K562 (cell line): ENCODE measurements around the gene PACSIN1. TPM values are rescaled to one million over a fixed set of nuclear protein-coding genes. Genes with fewer than 3 reads are reported as not detected.
A peak's percentile ranks its signal among the peaks of the same experiment; 100 is the strongest.

Experiments
- ATAC-seq: fragments of 200-7000 bp; cut with Tn5 transposase; 3 replicates; pipeline ENCODE4 v1.9.1; 2020; ENCODE audit warnings: moderate library complexity
- BruUV-seq: library from RNA; stranded (reverse); fragments of 400-500 nt; replicated peaks from 2 replicates; lab custom pipeline; 2021; lab: Mats Ljungman, UMichigan
- CTCF ChIA-PET: fragments of 300-600 bp; formaldehyde crosslinking; extraction: SDS; loops from one replicate; lab custom pipeline; 2021; ENCODE audit warnings: low intra/inter-chr PET ratio; lab: Yijun Ruan, JAX
- POLR2A ChIA-PET: fragments of 300-600, 350-650 bp; sonication (Branson Sonifier 250); formaldehyde crosslinking; extraction: SDS; loops from one replicate; lab custom pipeline; 2021; ENCODE audit warnings: antibody characterized with exemption, inconsistent platforms; lab: Yijun Ruan, JAX
- DNase-seq, 4 experiments: peaks; one replicate each; pipeline versions ENCODE4 v3.0.0 to v3.0.0-alpha.2; 2011 to 2018; ENCODE audit warnings: low spot score in 3 of 4, mixed read lengths in 3 of 4; ENCODE audit errors: extremely low read depth in 1 of 4
- FAIRE-seq: peaks from 2 replicates; lab custom pipeline; 2011; peaks lifted over from hg19 to GRCh38; lab: Jason Lieb, UNC
- H2AFZ ChIP-seq: 2 replicates; pipeline ENCODE4 v1.6.0; 2011; ENCODE audit warnings: low read depth, low read length, control low read depth, inconsistent platforms
- H3K27ac ChIP-seq: fragments of 200-600 bp; 3 replicates; pipeline ENCODE4 v1.8.0; 2011; ENCODE audit warnings: low read depth, mild to moderate bottlenecking, control low read depth, inconsistent platforms, low read length, moderate library complexity, mixed read lengths; ENCODE audit errors: extremely low read depth
- H3K27me3 ChIP-seq, 2 experiments: fragments of 300-600 bp in 1 of 2; 2 replicates in 1 of 2; 3 replicates in 1 of 2; pipeline versions ENCODE4 v1.6.0 to v1.8.0; 2011; ENCODE audit warnings: inconsistent platforms in 2 of 2, low read length in 2 of 2, mild to moderate bottlenecking in 1 of 2, mixed read lengths in 1 of 2, moderate library complexity in 1 of 2; ENCODE audit not compliant: control insufficient read depth in 2 of 2, insufficient read depth in 2 of 2
- H3K36me3 ChIP-seq: fragments of 300-600 bp; 3 replicates; pipeline ENCODE4 v1.8.0; 2011; ENCODE audit warnings: mild to moderate bottlenecking, low read length, inconsistent platforms; ENCODE audit not compliant: control insufficient read depth, insufficient read depth
- H3K4me1 ChIP-seq, 2 experiments: fragments of 200-600 bp in 1 of 2; replicated peaks in 1 of 2; 2 replicates in 1 of 2; 3 replicates in 1 of 2; pipeline versions ENCODE4 v1.5.1 to v1.8.0; 2011; ENCODE audit warnings: inconsistent platforms in 2 of 2, low read length in 2 of 2, mild to moderate bottlenecking in 1 of 2, mixed read lengths in 1 of 2, moderate library complexity in 1 of 2; ENCODE audit not compliant: control insufficient read depth in 2 of 2, insufficient read depth in 2 of 2
- H3K4me2 ChIP-seq: 2 replicates; pipeline ENCODE4 v1.6.1; 2011; ENCODE audit warnings: low read length, control low read depth, inconsistent platforms, mixed read lengths; ENCODE audit not compliant: insufficient read depth
- H3K4me3 ChIP-seq: fragments of 200-600 bp; sonication (generic), shearing (Covaris generic); 2 replicates; pipeline ENCODE4 v1.5.1; 2016; ENCODE audit warnings: control low read depth, inconsistent platforms
- H3K79me2 ChIP-seq: fragments of 200-600 bp; 3 replicates; pipeline ENCODE4 v1.8.0; 2011; ENCODE audit warnings: low read length, inconsistent platforms; ENCODE audit not compliant: control insufficient read depth, insufficient read depth
- H3K9ac ChIP-seq, 2 experiments: 2 replicates each; pipeline versions ENCODE4 v1.6.0 to v1.6.1; 2011; ENCODE audit warnings: low read depth in 2 of 2, low read length in 2 of 2, control low read depth in 1 of 2, inconsistent platforms in 1 of 2, mild to moderate bottlenecking in 1 of 2, mixed read lengths in 1 of 2; ENCODE audit not compliant: insufficient read depth in 1 of 2
- H3K9me1 ChIP-seq: one replicate; pipeline ENCODE4 v1.6.0; 2011; ENCODE audit warnings: inconsistent platforms, mild to moderate bottlenecking, low read length, moderate library complexity; ENCODE audit not compliant: control insufficient read depth, insufficient read depth
- H3K9me3 ChIP-seq: replicated peaks from 2 replicates; pipeline ENCODE4 v1.5.1; 2011; ENCODE audit warnings: low read depth, low read length, inconsistent platforms; ENCODE audit not compliant: control insufficient read depth, insufficient read depth
- H4K20me1 ChIP-seq: replicated peaks from 2 replicates; pipeline ENCODE4 v1.6.1; 2011; ENCODE audit warnings: low read length, inconsistent platforms, mixed read lengths; ENCODE audit not compliant: control insufficient read depth, insufficient read depth
- BCOR ChIP-seq: fragments of 450-650 bp; IDR thresholded peaks from 2 replicates; pipeline ENCODE4 v1.6.1; 2016
- CREM ChIP-seq: IDR thresholded peaks from 2 replicates; pipeline ENCODE4 v1.6.1; 2014; ENCODE audit warnings: antibody characterized with exemption, low read depth
- KDM1A ChIP-seq, 2 experiments: fragments of 450-650 bp; IDR thresholded peaks; 2 replicates each; pipeline ENCODE4 v1.6.1; 2016; ENCODE audit warnings: mild to moderate bottlenecking in 2 of 2
- PBX2 ChIP-seq, 2 experiments: IDR thresholded peaks in 1 of 2; conservative IDR thresholded peaks in 1 of 2; 2 replicates each; pipeline ENCODE4 v1.6.1; 2016; ENCODE audit warnings: low read depth in 2 of 2, mild to moderate bottlenecking in 1 of 2, missing compliant biosample characterization in 1 of 2, missing genetic modification characterization in 1 of 2, moderate library complexity in 1 of 2
- RBM25 ChIP-seq: fragments of 200-400 bp; formaldehyde crosslinking; IDR thresholded peaks from 2 replicates; pipeline ENCODE4 v1.6.1; 2018; ENCODE audit warnings: low read length, low read depth, moderate library complexity; ENCODE audit not compliant: severe bottlenecking
- ZFP36 ChIP-seq: fragments of 150-350 bp; IDR thresholded peaks from 2 replicates; pipeline ENCODE4 v1.6.1; 2018; ENCODE audit warnings: low read length, low read depth; ENCODE audit not compliant: partially characterized antibody
- whole genome bisulfite sequencing: fragments of 100-300 bp; shearing (Covaris generic); methylation state at CpG from one replicate; pipeline ENCODE4 v1.1.6; 2016; ENCODE audit warnings: low coverage, mixed read lengths; ENCODE audit not compliant: insufficient coverage; ENCODE audit errors: missing lambda C conversion rate; 5-methylcytosine and 5-hydroxymethylcytosine counted together
- in situ Hi-C: fragments of 300-500 bp; cut with MboI; formaldehyde crosslinking; loops from 4 replicates; pipeline ENCODE4 v1.15.0; 2018; ENCODE audit warnings: inconsistent platforms, mixed read lengths
- intact Hi-C: fragments of 100-400 bp; cut with micrococcal nuclease; formaldehyde crosslinking; loops from 2 replicates; pipeline ENCODE4 v1.14.2; 2022
- polyA plus RNA-seq, 8 experiments: library from polyadenylated mRNA; depleted of rRNA in 4 of 8; stranded (reverse) in 5 of 8; unstranded in 3 of 8; fragments of >200 nt; fragmentation: Nextera tagmentation in 2 of 8; fragmentation: Illumina TruSeq in 1 of 8; extraction: Ambion mirVana in 2 of 8; extraction: Trizol in 1 of 8; gene quantifications; 2 replicates each; pipeline versions ENCODE4 v1.2.1 to v1.2.3, GENCODE V29; 2011 to 2014; ENCODE audit warnings: inconsistent platforms in 1 of 8, missing spikeins in 1 of 8
- total RNA-seq, 7 experiments: library from RNA; depleted of rRNA in 6 of 7; stranded (reverse); fragments of >200 nt in 6 of 7; fragmentation: Illumina TruSeq in 2 of 7; extraction: Trizol in 2 of 7; gene quantifications; 2 replicates each; pipeline versions ENCODE4 v1.2.1 to v1.2.3, GENCODE V29; 2011 to 2021; ENCODE audit warnings: low replicate concordance in 1 of 7

The PACSIN1 gene
- total and polyA plus RNA-seq, 9 of the 15 experiments (the other 6 are each of a cell fraction or from before 2014, with no cell fraction given), result 0.01 to 1.7 (median 0.45) TPM

GRCh38 chr6:34523441-34524206 is 57.7 kb downstream of the PACSIN1 start:
- ChIA-PET CTCF (no interaction called here), POLR2A (interaction anchor here (1.0 kb wide), 1 partner anchor 9 kb away, joined by 4 read pairs; no protein-coding TSS in a partner anchor)
- in situ Hi-C loops (no loop called here), intact Hi-C loops (no loop called here)
- TF ChIP-seq KDM1A (IDR thresholded peaks at IDR 0.05) (peak; percentile 41; a peak in 2 of 4 replicates), BCOR (peak; percentile 78; the same call in 1 of the 2 replicates), RBM25 (peak; percentile 45), CREM (no peak), ZFP36 (peak; percentile 77)
- 46% methylated on average over 8 of the region's 8 CpGs for WGBS
- Histone ChIP-seq H3K9me3 (no peaks in the 10 kb centered on the region), H3K9ac (peak overlapping the region in 1 of 2 experiments; percentile 0; a peak in 1 of 4 replicates), H3K27ac (no peak overlapping the region), H3K9me1 (no peaks in the 10 kb centered on the region), H3K4me1 (peaks cover 19 to 35% of the 10 kb centered on the region in 2 experiments), H3K79me2 (no peaks in the 10 kb centered on the region), H3K4me2 (no peak overlapping the region), H3K36me3 (no peaks in the 10 kb centered on the region), H4K20me1 (no peaks in the 10 kb centered on the region), H2AFZ (no peak overlapping the region), H3K4me3 (no peak overlapping the region), H3K27me3 (no peaks in the 10 kb centered on the region)
- ATAC-seq (no peak), DNase-seq (no peak), FAIRE-seq (no peak)
- no TSS peak for BruUV-seq

GRCh38 chr6:34524499-34524898 is 58.6 kb downstream of the PACSIN1 start:
- POLR2A ChIA-PET, result interaction anchor here (0.5 to 1.0 kb wide), 2 partner anchors 10 to 77 kb away, joined by 3 to 4 read pairs; no protein-coding TSS in a partner anchor
- WGBS, result 21% methylated on average over 5 of the region's 5 CpGs

More at GRCh38 chr6:34524499-34524898, 58.6 kb downstream of the PACSIN1 start:
- no peaks in the 10 kb centered on the region for H4K20me1 ChIP-seq
- no peak for DNase-seq
- H3K4me1 ChIP-seq, result peaks cover 19 to 38% of the 10 kb centered on the region in 2 experiments
- H3K79me2 ChIP-seq, result no peaks in the 10 kb centered on the region
- no peaks in the 10 kb centered on the region for H3K9me1 ChIP-seq
- FAIRE-seq, result no peak
- no peaks in the 10 kb centered on the region for H3K9me3 ChIP-seq
- H2AFZ ChIP-seq, result peak overlapping the region; percentile 42
- CTCF ChIA-PET, result no interaction called here
- H3K4me3 ChIP-seq, result no peak overlapping the region
- H3K4me2 ChIP-seq, result peak overlapping the region; percentile 21; the same call in 1 of the 2 replicates
- TF ChIP-seq PBX2 (CRISPR knock-in tag; IDR thresholded peaks at IDR 0.05; ENCODE audit: low read depth), result no peak
- peak; percentile 47; the same call in 1 of the 2 replicates for TF ChIP-seq PBX2 (tag; conservative IDR thresholded peaks at IDR 0.05; ENCODE audit: low read depth)
- TF ChIP-seq BCOR, result no peak
- TF ChIP-seq, all 486 proteins: peak for 1
- Histone ChIP-seq H3K9ac (no peak overlapping the region), H3K36me3 (no peaks in the 10 kb centered on the region), H3K27ac (no peak overlapping the region), H3K27me3 (no peaks in the 10 kb centered on the region)
- no TSS peak for BruUV-seq
- intact Hi-C loops, result no loop called here
- ATAC-seq, result no peak
- in situ Hi-C loops, result no loop called here
